Keratinocyte (primary cell): Measurements from ENCODE around the gene KIF18B. TPM values are rescaled to one million over a fixed set of nuclear protein-coding genes. Genes with fewer than 3 reads are reported as not detected.

Experiments used
- DNase-seq: peaks from one replicate; pipeline ENCODE4 v3.0.0-alpha.2; 2011; ENCODE audit warnings: low read depth, missing footprints, low spot score
- FAIRE-seq: peaks from 2 replicates; lab custom pipeline; 2011; peaks lifted over from hg19 to GRCh38; lab: Jason Lieb, UNC
- H2AFZ ChIP-seq: 2 replicates; pipeline ENCODE4 v1.6.0; 2012; ENCODE audit warnings: low read length, control low read depth, inconsistent platforms; ENCODE audit not compliant: control insufficient read depth
- H3K27ac ChIP-seq: 2 replicates; pipeline ENCODE4 v1.5.1; 2011; ENCODE audit warnings: low read length; ENCODE audit not compliant: control insufficient read depth, insufficient read depth
- H3K27me3 ChIP-seq: 3 replicates; pipeline ENCODE4 v1.6.0; 2011; ENCODE audit warnings: low read length; ENCODE audit not compliant: control insufficient read depth, insufficient read depth; ENCODE audit errors: extremely low read depth
- H3K36me3 ChIP-seq, 2 experiments: 2 replicates in 1 of 2; 3 replicates in 1 of 2; pipeline ENCODE4 v1.5.1; 2011; ENCODE audit warnings: low read length in 2 of 2, mild to moderate bottlenecking in 1 of 2; ENCODE audit not compliant: control insufficient read depth in 2 of 2, insufficient read depth in 2 of 2; ENCODE audit errors: extremely low read depth in 1 of 2
- H3K4me1 ChIP-seq: 3 replicates; pipeline ENCODE4 v1.5.1; 2011; ENCODE audit warnings: low read length; ENCODE audit not compliant: control insufficient read depth, insufficient read depth; ENCODE audit errors: extremely low read depth
- H3K4me2 ChIP-seq: 3 replicates; pipeline ENCODE4 v1.6.0; 2011; ENCODE audit warnings: low read depth, low read length; ENCODE audit not compliant: control insufficient read depth, insufficient read depth; ENCODE audit errors: extremely low read depth
- H3K4me3 ChIP-seq, 3 experiments: fragments of 200-600 bp in 1 of 3; sonication (generic) in 1 of 3; 2 replicates in 2 of 3; 3 replicates in 1 of 3; pipeline ENCODE4 v1.5.1; 2011 to 2016; ENCODE audit warnings: low read length in 3 of 3, mild to moderate bottlenecking in 3 of 3, control low read depth in 2 of 3, inconsistent platforms in 1 of 3, low read depth in 1 of 3, mixed read lengths in 1 of 3, mixed run types in 1 of 3, moderate library complexity in 1 of 3; ENCODE audit not compliant: control insufficient read depth in 2 of 3, insufficient read depth in 2 of 3; ENCODE audit errors: extremely low read depth in 1 of 3
- H3K79me2 ChIP-seq: 2 replicates; pipeline ENCODE4 v1.6.0; 2012; ENCODE audit warnings: low read length; ENCODE audit not compliant: control insufficient read depth, insufficient read depth
- H3K9ac ChIP-seq: 3 replicates; pipeline ENCODE4 v1.6.0; 2011; ENCODE audit warnings: low read length; ENCODE audit not compliant: control insufficient read depth, insufficient read depth; ENCODE audit errors: extremely low read depth
- H3K9me1 ChIP-seq: 3 replicates; pipeline ENCODE4 v1.6.0; 2011; ENCODE audit warnings: low read length; ENCODE audit not compliant: control insufficient read depth, insufficient read depth; ENCODE audit errors: extremely low read depth
- H3K9me3 ChIP-seq: 2 replicates; pipeline ENCODE4 v1.5.1; 2012; ENCODE audit warnings: low read depth, low read length; ENCODE audit not compliant: control insufficient read depth
- H4K20me1 ChIP-seq: 3 replicates; pipeline ENCODE4 v1.6.0; 2011; ENCODE audit warnings: low read length; ENCODE audit not compliant: control insufficient read depth, insufficient read depth; ENCODE audit errors: extremely low read depth
- CTCF ChIP-seq, 3 experiments: IDR thresholded peaks in 1 of 3; conservative IDR thresholded peaks in 1 of 3; optimal IDR thresholded peaks in 1 of 3; 2 replicates in 2 of 3; 3 replicates in 1 of 3; pipeline versions ENCODE3 to v1.5.1; 2011; ENCODE audit warnings: low read length in 3 of 3, mild to moderate bottlenecking in 3 of 3, moderate library complexity in 2 of 3, control low read depth in 1 of 3, inconsistent platforms in 1 of 3; ENCODE audit not compliant: insufficient read depth in 2 of 3; ENCODE audit errors: extremely low read depth in 1 of 3
- EZH2 ChIP-seq: IDR thresholded peaks from one replicate; pipeline ENCODE4 v1.6.1; 2012; ENCODE audit warnings: inconsistent platforms, mild to moderate bottlenecking, low read length, moderate library complexity
- dilution Hi-C: fragments of 300-500 bp; cut with MboI; formaldehyde crosslinking; loops from one replicate; pipeline ENCODE4 v1.7.0; 2020; ENCODE audit warnings: low sequenced_read_pairs; ENCODE audit not compliant: extremely low pct_ligation_motif_present
- polyA plus RNA-seq, 5 experiments: library from polyadenylated mRNA; depleted of rRNA in 3 of 5; stranded (reverse) in 3 of 5; stranded (forward) in 1 of 5; unstranded in 1 of 5; fragments of >200 nt; gene quantifications; 1 replicate in 1 of 5; 2 replicates in 3 of 5; 3 replicates in 1 of 5; pipeline versions ENCODE4 v1.2.1 to v1.2.3, GENCODE V29; 2011 to 2012; ENCODE audit warnings: missing spikeins in 2 of 5, low read depth in 1 of 5, low replicate concordance in 1 of 5

The KIF18B gene
- polyA plus RNA-seq, 1 donor (not counting 4 experiments of a cell fraction or from before 2014, with no cell fraction given): 5.1 TPM

- DNase-seq: peak; percentile 53
- dilution Hi-C loops: no loop called here
- peak within 1 kb of the TSS; percentile 98 for H3K4me2 ChIP-seq
- peaks cover 47% of the 10 kb centered on the region for H3K79me2 ChIP-seq
- peak within 1 kb of the TSS; percentile 69 to 98 (median 92) for H3K4me3 ChIP-seq
- H3K9me1 ChIP-seq: no peaks in the 10 kb centered on the region
- no peak for TF ChIP-seq CTCF (optimal IDR thresholded peaks at IDR 0.05 in 1 of 3, IDR thresholded peaks at IDR 0.05 in 1 of 3, conservative IDR thresholded peaks at IDR 0.05 in 1 of 3; ENCODE audit: extremely low read depth in 1 of 3, insufficient read depth in 2 of 3, low read length in 3 of 3)
- TF ChIP-seq EZH2: no peak
- no peaks in the 10 kb centered on the region for H4K20me1 ChIP-seq
- peak within 1 kb of the TSS; percentile 99 for H3K9ac ChIP-seq
- H3K9me3 ChIP-seq: no peaks in the 10 kb centered on the region
- peak within 1 kb of the TSS; percentile 99 for H3K27ac ChIP-seq
- no peaks in the 10 kb centered on the region for H3K27me3 ChIP-seq
- peaks cover 3 to 5% of the 10 kb centered on the region in 2 experiments for H3K36me3 ChIP-seq
- peak; percentile 93 for FAIRE-seq
- peaks cover 12% of the 10 kb centered on the region for H3K4me1 ChIP-seq
- peak within 1 kb of the TSS; percentile 96 for H2AFZ ChIP-seq
Measured at GRCh38 chr17:44899074-44899782, 48.3 kb downstream of the KIF18B start, which contains the start of gene EFTUD2. Gene EFTUD2 (minus strand): TSS chr17:44899445. CDS start chr17:44894521, 4,924 bp downstream.

GRCh38 chr17:44898768-44899073 lies 48.9 kb downstream of the KIF18B start:
- Histone ChIP-seq H3K36me3 (peaks cover 4 to 9% of the 10 kb centered on the region in 2 experiments), H3K4me2 (peak overlapping the region; percentile 98), H3K4me3 (peak overlapping the region; percentile 69 to 98 (median 92)), H4K20me1 (no peaks in the 10 kb centered on the region), H3K27ac (peak overlapping the region; percentile 99), H3K27me3 (no peaks in the 10 kb centered on the region), H3K4me1 (peaks cover 12% of the 10 kb centered on the region), H3K9ac (peak overlapping the region; percentile 99), H3K9me3 (no peaks in the 10 kb centered on the region), H2AFZ (peak overlapping the region; percentile 96), H3K9me1 (no peaks in the 10 kb centered on the region), H3K79me2 (peaks cover 51% of the 10 kb centered on the region)
- no peak for TF ChIP-seq CTCF (optimal IDR thresholded peaks at IDR 0.05 in 1 of 3, IDR thresholded peaks at IDR 0.05 in 1 of 3, conservative IDR thresholded peaks at IDR 0.05 in 1 of 3; ENCODE audit: extremely low read depth in 1 of 3, insufficient read depth in 2 of 3, low read length in 3 of 3)
- no peak for TF ChIP-seq EZH2
- DNase-seq (no peak), FAIRE-seq (no peak)
- dilution Hi-C loops: no loop called here
